ENCODE results near the gene TPT1.

The TPT1 gene

GRCh38 chr13:45298206-45298505 is 42.8 kb downstream of the TPT1 start:
- no peaks in the 10 kb centered on the region for H3K27me3 Mint-ChIP-seq (ENCODE audit: low read depth)
- no peak for TF ChIP-seq CTCF (IDR thresholded peaks at IDR 0.05; ENCODE audit: unreplicated experiment in 3 of 3)

GRCh38 chr13:45297456-45298205 is 43.4 kb downstream of the TPT1 start:
- Mint-ChIP-seq H3K27ac (no peak overlapping the region), H3K27me3 (ENCODE audit: low read depth) (no peaks in the 10 kb centered on the region), H3K9me3 (no peaks in the 10 kb centered on the region), H3K4me3 (no peak overlapping the region), H3K36me3 (ENCODE audit: low read depth) (no peaks in the 10 kb centered on the region), H3K4me1 (peaks cover 17% of the 10 kb centered on the region)
- no peak for TF ChIP-seq CTCF (IDR thresholded peaks at IDR 0.05; ENCODE audit: unreplicated experiment in 3 of 3)

More at GRCh38 chr13:45298206-45298505, 42.8 kb downstream of the TPT1 start:
- Mint-ChIP-seq H3K4me1 (peaks cover 17% of the 10 kb centered on the region), H3K36me3 (ENCODE audit: low read depth) (no peaks in the 10 kb centered on the region), H3K27ac (no peak overlapping the region), H3K4me3 (no peak overlapping the region), H3K9me3 (no peaks in the 10 kb centered on the region)

- peaks cover 17% of the 10 kb centered on the region for H3K4me1 Mint-ChIP-seq
- H3K36me3 Mint-ChIP-seq (ENCODE audit: low read depth) = no peaks in the 10 kb centered on the region
- no peaks in the 10 kb centered on the region for H3K27me3 Mint-ChIP-seq (ENCODE audit: low read depth)
- H3K4me3 Mint-ChIP-seq = no peak overlapping the region
- TF ChIP-seq CTCF (IDR thresholded peaks at IDR 0.05; ENCODE audit: unreplicated experiment in 3 of 3) = no peak
- no peaks in the 10 kb centered on the region for H3K9me3 Mint-ChIP-seq
- no peak overlapping the region for H3K27ac Mint-ChIP-seq
Observed at GRCh38 chr13:45296259-45296658, 44.7 kb downstream of the TPT1 start.

GRCh38 chr13:45295536-45295935 is 45.4 kb downstream of the TPT1 start:
- TF ChIP-seq CTCF (IDR thresholded peaks at IDR 0.05; ENCODE audit: unreplicated experiment in 3 of 3) = no peak
- peaks cover 17% of the 10 kb centered on the region for H3K4me1 Mint-ChIP-seq
- H3K4me3 Mint-ChIP-seq = no peak overlapping the region
- no peaks in the 10 kb centered on the region for H3K27me3 Mint-ChIP-seq (ENCODE audit: low read depth)
- H3K27ac Mint-ChIP-seq = no peak overlapping the region
- H3K9me3 Mint-ChIP-seq = no peaks in the 10 kb centered on the region
- peaks cover 4% of the 10 kb centered on the region for H3K36me3 Mint-ChIP-seq (ENCODE audit: low read depth)

GRCh38 chr13:45292176-45292575 is 48.8 kb downstream of the TPT1 start:
- no peak for TF ChIP-seq CTCF (IDR thresholded peaks at IDR 0.05; ENCODE audit: unreplicated experiment in 3 of 3)
- Mint-ChIP-seq H3K27me3 (ENCODE audit: low read depth) (no peaks in the 10 kb centered on the region), H3K36me3 (ENCODE audit: low read depth) (peaks cover 10% of the 10 kb centered on the region), H3K9me3 (no peaks in the 10 kb centered on the region), H3K4me3 (no peak overlapping the region), H3K4me1 (peaks cover 7% of the 10 kb centered on the region), H3K27ac (no peak overlapping the region)

- Mint-ChIP-seq H3K27me3 (ENCODE audit: low read depth) (no peaks in the 10 kb centered on the region), H3K36me3 (ENCODE audit: low read depth) (peaks cover 16% of the 10 kb centered on the region), H3K4me3 (no peak overlapping the region), H3K27ac (no peak overlapping the region), H3K9me3 (no peaks in the 10 kb centered on the region), H3K4me1 (no peaks in the 10 kb centered on the region)
- TF ChIP-seq CTCF (IDR thresholded peaks at IDR 0.05; ENCODE audit: unreplicated experiment in 3 of 3) = no peak
Observed at GRCh38 chr13:45289936-45290563, 50.9 kb downstream of the TPT1 start.
